HepG2 (cell line): ENCODE results near the gene PHRF1. TPM values are rescaled to one million over a fixed set of nuclear protein-coding genes. Genes with fewer than 3 reads are reported as not detected.

Experiments
- CHCHD3 ChIP-seq: sonication (generic); formaldehyde crosslinking; IDR thresholded peaks from 2 replicates; pipeline ENCODE4 v1.8.0; 2022; ENCODE audit warnings: mild to moderate bottlenecking, missing genetic modification reagents, moderate library complexity
- KLF16 ChIP-seq, 2 experiments: sonication (generic) in 1 of 2; formaldehyde crosslinking in 1 of 2; IDR thresholded peaks; 2 replicates each; pipeline versions ENCODE4 v1.6.1 to v1.8.0; 2016 to 2023; ENCODE audit warnings: missing genetic modification reagents in 2 of 2, missing compliant biosample characterization in 1 of 2
- MAZ ChIP-seq, 2 experiments: sonication (generic) in 1 of 2; formaldehyde crosslinking in 1 of 2; IDR thresholded peaks; 2 replicates each; pipeline versions ENCODE4 v1.5.0 to v1.6.1; 2012 to 2020; ENCODE audit warnings: low read depth in 2 of 2, mild to moderate bottlenecking in 2 of 2, borderline replicate concordance in 1 of 2, improper control_type of control experiment in 1 of 2, low read length in 1 of 2, missing genetic modification reagents in 1 of 2, moderate library complexity in 1 of 2
- MYNN ChIP-seq: sonication (generic); formaldehyde crosslinking; IDR thresholded peaks from 2 replicates; pipeline ENCODE4 v1.4.0; 2020; ENCODE audit warnings: mild to moderate bottlenecking, low read depth, missing genetic modification reagents
- REXO4 ChIP-seq: sonication (generic); formaldehyde crosslinking; IDR thresholded peaks from 2 replicates; pipeline ENCODE4 v1.8.0; 2022; ENCODE audit warnings: missing genetic modification reagents, mild to moderate bottlenecking, borderline replicate concordance
- ZFP41 ChIP-seq: sonication (generic); formaldehyde crosslinking; IDR thresholded peaks from 2 replicates; pipeline ENCODE4 v1.4.0; 2020; ENCODE audit warnings: mild to moderate bottlenecking, missing genetic modification reagents, borderline replicate concordance
- ZNF354B ChIP-seq: sonication (generic); formaldehyde crosslinking; IDR thresholded peaks from 2 replicates; pipeline ENCODE4 v1.8.0; 2022; ENCODE audit warnings: mild to moderate bottlenecking, missing genetic modification reagents
- ZNF562 ChIP-seq: sonication (generic); formaldehyde crosslinking; IDR thresholded peaks from 2 replicates; pipeline ENCODE4 v1.8.0; 2022; ENCODE audit warnings: missing genetic modification reagents, borderline replicate concordance
- ZNF75D ChIP-seq: sonication (generic); formaldehyde crosslinking; IDR thresholded peaks from 2 replicates; pipeline ENCODE4 v1.8.1; 2023; ENCODE audit warnings: missing genetic modification reagents, mild to moderate bottlenecking, borderline replicate concordance
- polyA plus RNA-seq, 8 experiments: library from polyadenylated mRNA; depleted of rRNA in 3 of 8; stranded (reverse) in 7 of 8; unstranded in 1 of 8; fragments of >200 nt; fragmentation: Illumina TruSeq in 4 of 8; extraction: Trizol in 4 of 8; gene quantifications; 2 replicates each; pipeline versions ENCODE4 v1.2.1 to v1.2.3, GENCODE V29; 2011 to 2016; ENCODE audit warnings: low read depth in 4 of 8, missing spikeins in 1 of 8, mixed read lengths in 1 of 8; ENCODE audit not compliant: insufficient read depth in 1 of 8
- total RNA-seq, 5 experiments: library from RNA; depleted of rRNA; stranded (reverse); fragments of >200 nt; fragmentation: Illumina TruSeq; extraction: Trizol; gene quantifications; 2 replicates each; pipeline ENCODE4 v1.2.3, GENCODE V29; 2016; ENCODE audit warnings: low read depth in 1 of 5
- TF ChIP-seq, protein P1 (sequence below): sonication (generic); formaldehyde crosslinking; IDR thresholded peaks from 2 replicates; pipeline ENCODE4 v1.4.0; 2020; ENCODE audit warnings: mild to moderate bottlenecking, missing genetic modification reagents
- TF ChIP-seq, protein P2 (sequence below): sonication (generic); formaldehyde crosslinking; IDR thresholded peaks from 2 replicates; pipeline ENCODE4 v1.5.0; 2020; ENCODE audit warnings: mild to moderate bottlenecking, missing genetic modification reagents
- TF ChIP-seq, protein P3 (sequence below): sonication (generic); formaldehyde crosslinking; IDR thresholded peaks from 2 replicates; pipeline ENCODE4 v1.5.1; 2020; ENCODE audit warnings: missing genetic modification reagents, mild to moderate bottlenecking, borderline replicate concordance
- TF ChIP-seq, protein P4 (sequence below): sonication (generic); formaldehyde crosslinking; IDR thresholded peaks from 2 replicates; pipeline ENCODE4 v1.5.0; 2020; ENCODE audit warnings: missing genetic modification reagents

Gene PHRF1
- total and polyA plus RNA-seq, 2 of the 13 experiments (the other 11 are each of a cell fraction or from before 2014, with no cell fraction given), result 8.2 to 16.7 TPM

DNA sequence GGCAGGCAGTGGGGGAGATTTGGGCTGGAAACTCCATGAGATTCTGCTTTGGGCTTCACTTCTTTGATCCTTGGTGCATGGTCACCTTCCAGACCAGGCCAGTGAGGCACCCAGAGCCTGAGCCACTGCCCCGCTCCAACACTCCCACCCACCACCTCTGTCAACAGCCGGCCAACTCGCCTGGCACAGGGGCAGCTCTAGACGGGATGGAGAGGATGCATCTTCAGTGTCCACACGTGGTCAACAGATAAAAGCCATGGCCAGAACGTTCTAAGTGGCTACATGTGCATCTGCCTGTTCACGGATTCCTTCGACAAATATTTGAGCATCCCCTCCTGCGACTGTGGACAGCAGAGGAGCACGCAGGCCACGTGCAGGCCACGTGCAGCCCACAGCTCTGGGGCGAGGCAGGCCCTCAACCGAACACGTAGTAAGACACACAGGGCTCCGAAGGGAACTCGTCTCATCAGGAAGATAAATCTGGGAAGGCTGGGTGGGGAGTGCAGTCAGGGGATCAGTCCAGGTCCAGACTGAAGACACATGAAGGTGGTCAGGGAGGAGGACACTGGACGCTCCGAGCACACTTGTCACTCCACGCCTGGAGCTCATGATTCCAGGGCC lies 37.7 kb upstream of the PHRF1 start (continued):
- TF ChIP-seq REXO4 (peak; percentile 35; the same call in 1 of the 2 replicates), ZNF75D (CRISPR knock-in tag) (no peak), ZFP41 (CRISPR knock-in tag) (no peak), KLF16 (CRISPR knock-in tag; IDR thresholded peaks at IDR 0.05) (peak in 1 of 2 experiments; percentile 62; a peak in 1 of 4 replicates), ZNF562 (CRISPR knock-in tag) (no peak), MAZ (IDR thresholded peaks at IDR 0.05; ENCODE audit: borderline replicate concordance, low read depth, low read length) (no peak), MAZ (CRISPR knock-in tag; IDR thresholded peaks at IDR 0.05; ENCODE audit: low read depth) (peak; percentile 40; the same call in 1 of the 2 replicates), MYNN (CRISPR knock-in tag) (0 out of 2 replicates have a peak, but pooled peaks have one; percentile 57), ZNF354B (CRISPR knock-in tag) (no peak), CHCHD3 (CRISPR knock-in tag) (no peak)
- TF ChIP-seq, protein P1, sequence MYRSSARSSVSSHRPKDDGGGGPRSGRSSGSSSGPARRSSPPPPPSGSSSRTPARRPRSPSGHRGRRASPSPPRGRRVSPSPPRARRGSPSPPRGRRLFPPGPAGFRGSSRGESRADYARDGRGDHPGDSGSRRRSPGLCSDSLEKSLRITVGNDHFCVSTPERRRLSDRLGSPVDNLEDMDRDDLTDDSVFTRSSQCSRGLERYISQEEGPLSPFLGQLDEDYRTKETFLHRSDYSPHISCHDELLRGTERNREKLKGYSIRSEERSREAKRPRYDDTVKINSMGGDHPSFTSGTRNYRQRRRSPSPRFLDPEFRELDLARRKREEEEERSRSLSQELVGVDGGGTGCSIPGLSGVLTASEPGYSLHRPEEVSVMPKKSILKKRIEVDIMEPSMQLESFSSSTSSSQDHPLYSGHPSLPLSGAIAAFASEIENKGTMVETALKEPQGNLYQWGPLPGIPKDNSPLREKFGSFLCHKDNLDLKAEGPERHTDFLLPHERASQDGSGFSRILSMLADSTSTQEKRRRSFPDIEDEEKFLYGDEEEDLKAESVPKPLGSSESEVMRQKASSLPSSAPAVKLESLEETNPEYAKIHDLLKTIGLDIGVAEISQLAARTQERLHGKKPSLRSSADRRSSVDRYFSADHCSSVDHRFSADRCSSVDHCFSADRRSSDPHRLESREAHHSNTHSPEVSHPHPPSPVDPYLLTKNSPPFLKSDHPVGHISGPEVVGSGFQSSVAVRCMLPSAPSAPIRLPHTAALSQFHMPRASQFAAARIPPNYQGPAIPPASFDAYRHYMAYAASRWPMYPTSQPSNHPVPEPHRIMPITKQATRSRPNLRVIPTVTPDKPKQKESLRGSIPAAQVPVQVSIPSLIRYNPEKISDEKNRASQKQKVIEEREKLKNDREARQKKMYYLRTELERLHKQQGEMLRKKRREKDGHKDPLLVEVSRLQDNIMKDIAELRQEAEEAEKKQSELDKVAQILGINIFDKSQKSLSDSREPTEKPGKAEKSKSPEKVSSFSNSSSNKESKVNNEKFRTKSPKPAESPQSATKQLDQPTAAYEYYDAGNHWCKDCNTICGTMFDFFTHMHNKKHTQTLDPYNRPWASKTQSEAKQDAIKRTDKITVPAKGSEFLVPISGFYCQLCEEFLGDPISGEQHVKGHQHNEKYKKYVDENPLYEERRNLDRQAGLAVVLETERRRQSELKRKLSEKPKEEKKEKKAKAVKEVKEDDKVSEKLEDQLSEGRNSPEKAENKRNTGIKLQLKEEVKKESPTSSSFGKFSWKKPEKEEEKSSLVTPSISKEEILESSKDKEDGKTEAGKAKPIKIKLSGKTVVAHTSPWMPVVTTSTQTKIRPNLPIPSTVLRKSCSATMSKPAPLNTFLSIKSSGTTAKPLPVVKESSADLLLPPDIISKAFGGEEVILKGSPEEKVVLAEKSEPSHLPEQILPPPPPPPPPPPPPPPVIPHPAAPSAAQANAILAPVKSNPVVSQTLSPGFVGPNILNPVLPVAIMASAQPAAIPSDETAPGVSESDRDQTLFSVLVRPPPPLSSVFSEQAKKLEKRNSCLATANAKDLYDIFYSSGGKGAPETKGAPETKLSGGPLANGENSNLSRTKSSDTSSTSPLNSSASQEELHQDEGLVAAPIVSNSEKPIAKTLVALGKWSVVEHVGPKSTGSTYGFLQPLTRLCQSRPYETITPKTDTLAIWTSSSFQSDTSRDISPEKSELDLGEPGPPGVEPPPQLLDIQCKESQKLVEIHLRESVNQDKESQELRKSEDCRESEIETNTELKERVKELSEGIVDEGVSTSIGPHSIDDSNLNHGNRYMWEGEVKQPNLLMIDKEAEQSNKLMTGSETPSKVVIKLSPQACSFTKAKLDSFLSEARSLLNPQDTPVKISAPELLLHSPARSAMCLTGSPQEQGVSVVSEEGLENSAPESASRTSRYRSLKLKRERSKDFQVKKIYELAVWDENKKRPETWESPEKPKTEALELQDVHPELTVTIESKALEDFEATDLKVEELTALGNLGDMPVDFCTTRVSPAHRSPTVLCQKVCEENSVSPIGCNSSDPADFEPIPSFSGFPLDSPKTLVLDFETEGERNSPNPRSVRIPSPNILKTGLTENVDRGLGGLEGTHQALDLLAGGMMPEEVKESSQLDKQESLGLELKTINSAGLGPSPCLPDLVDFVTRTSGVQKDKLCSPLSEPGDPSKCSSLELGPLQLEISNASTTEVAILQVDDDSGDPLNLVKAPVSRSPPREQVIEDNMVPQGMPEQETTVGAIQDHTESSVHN (CRISPR knock-in tag), result no peak
- TF ChIP-seq, protein P2, sequence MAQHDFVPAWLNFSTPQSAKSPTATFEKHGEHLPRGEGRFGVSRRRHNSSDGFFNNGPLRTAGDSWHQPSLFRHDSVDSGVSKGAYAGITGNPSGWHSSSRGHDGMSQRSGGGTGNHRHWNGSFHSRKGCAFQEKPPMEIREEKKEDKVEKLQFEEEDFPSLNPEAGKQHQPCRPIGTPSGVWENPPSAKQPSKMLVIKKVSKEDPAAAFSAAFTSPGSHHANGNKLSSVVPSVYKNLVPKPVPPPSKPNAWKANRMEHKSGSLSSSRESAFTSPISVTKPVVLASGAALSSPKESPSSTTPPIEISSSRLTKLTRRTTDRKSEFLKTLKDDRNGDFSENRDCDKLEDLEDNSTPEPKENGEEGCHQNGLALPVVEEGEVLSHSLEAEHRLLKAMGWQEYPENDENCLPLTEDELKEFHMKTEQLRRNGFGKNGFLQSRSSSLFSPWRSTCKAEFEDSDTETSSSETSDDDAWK (CRISPR knock-in tag), result no peak
- TF ChIP-seq, protein P3, sequence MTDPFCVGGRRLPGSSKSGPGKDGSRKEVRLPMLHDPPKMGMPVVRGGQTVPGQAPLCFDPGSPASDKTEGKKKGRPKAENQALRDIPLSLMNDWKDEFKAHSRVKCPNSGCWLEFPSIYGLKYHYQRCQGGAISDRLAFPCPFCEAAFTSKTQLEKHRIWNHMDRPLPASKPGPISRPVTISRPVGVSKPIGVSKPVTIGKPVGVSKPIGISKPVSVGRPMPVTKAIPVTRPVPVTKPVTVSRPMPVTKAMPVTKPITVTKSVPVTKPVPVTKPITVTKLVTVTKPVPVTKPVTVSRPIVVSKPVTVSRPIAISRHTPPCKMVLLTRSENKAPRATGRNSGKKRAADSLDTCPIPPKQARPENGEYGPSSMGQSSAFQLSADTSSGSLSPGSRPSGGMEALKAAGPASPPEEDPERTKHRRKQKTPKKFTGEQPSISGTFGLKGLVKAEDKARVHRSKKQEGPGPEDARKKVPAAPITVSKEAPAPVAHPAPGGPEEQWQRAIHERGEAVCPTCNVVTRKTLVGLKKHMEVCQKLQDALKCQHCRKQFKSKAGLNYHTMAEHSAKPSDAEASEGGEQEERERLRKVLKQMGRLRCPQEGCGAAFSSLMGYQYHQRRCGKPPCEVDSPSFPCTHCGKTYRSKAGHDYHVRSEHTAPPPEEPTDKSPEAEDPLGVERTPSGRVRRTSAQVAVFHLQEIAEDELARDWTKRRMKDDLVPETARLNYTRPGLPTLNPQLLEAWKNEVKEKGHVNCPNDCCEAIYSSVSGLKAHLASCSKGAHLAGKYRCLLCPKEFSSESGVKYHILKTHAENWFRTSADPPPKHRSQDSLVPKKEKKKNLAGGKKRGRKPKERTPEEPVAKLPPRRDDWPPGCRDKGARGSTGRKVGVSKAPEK, result no peak
- TF ChIP-seq, protein P4, sequence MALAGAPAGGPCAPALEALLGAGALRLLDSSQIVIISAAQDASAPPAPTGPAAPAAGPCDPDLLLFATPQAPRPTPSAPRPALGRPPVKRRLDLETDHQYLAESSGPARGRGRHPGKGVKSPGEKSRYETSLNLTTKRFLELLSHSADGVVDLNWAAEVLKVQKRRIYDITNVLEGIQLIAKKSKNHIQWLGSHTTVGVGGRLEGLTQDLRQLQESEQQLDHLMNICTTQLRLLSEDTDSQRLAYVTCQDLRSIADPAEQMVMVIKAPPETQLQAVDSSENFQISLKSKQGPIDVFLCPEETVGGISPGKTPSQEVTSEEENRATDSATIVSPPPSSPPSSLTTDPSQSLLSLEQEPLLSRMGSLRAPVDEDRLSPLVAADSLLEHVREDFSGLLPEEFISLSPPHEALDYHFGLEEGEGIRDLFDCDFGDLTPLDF (CRISPR knock-in tag), result no peak
